Measurements from ENCODE around the gene GPR42.

The GPR42 gene

GRCh38 chr19:35370722-35371121 is at the start of gene GPR42:
TSS of gene GPR42 (plus strand) at chr19:35371068. CDS start at chr19:35371360, 292 bp downstream.
- DNase-seq (ENCODE audit: low read depth in 3 of 3, low spot score in 1 of 3): no peak

DNA sequence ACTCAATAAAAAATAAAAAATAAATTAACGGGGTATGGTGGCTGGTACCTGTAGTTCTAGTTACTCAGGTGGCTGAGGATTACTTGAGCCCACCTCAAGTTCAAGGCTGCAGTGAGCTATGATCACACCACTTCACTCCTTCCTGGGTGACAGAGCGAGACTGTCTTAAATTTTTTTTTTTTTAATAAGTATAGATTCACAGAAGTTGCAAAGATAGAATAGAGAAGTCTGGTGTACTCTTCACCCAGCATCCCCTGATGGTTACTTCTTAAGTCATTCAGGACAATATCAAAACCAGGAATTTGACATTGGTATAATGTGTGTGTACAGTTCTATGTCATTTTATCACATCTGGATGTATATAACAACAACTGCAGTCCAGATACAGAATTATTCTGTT is 49.6 kb upstream of the GPR42 start:
- DNase-seq (ENCODE audit: low read depth in 3 of 3, low spot score in 1 of 3): no peak

- DNase-seq (ENCODE audit: low read depth in 3 of 3, low spot score in 1 of 3): no peak
Observed at GRCh38 chr19:35322014-35322413, 48.9 kb upstream of the GPR42 start.

DNA sequence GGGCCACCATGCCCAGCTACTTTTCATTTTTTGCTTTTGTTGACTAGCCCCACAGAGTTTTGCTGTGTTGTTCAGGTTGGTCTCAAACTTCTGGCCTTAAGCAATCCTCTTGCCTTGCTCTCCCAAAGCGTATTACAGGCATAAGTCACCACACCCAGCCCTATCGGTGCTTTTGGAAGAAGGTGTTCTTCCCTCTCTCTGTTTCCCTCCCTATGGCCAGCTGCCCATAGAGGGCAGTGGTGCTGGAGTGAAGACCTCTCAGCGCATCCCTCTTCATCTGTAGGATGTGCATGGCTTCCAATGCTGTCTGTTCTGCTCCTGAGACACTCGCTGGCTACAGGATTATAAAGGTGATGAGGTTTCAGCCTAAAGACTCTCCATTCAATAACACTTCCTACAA is 43.2 kb upstream of the GPR42 start:
- DNase-seq (ENCODE audit: low read depth in 3 of 3, low spot score in 1 of 3): no peak

DNA sequence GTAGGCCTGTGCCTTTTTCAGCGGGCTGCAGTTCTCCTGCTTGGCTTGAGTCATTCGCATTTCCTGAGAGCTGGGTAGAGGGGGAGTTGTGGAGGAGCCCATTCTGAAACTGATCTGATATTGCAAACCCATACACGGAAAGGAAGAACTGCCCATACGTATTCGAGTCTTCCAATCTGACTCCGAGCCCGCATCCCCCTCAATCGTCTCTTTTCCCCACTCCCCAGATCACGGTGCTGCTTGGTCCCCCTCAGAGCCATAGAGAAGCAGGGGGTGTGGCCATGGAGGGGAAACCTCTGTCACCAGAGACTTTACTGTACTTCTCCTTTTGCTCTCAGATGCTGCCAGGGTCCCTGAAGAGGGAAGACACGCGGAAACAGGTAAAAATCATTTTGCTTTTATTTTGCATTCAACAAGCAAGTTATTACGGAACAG is 42.0 kb upstream of the GPR42 start, which contains the start of gene CD22:
CD22 (plus strand) TSS at position 337 of the 435 bp plus-strand sequence. CDS start 2,854 bp downstream, outside the sequence.
- DNase-seq (ENCODE audit: low read depth in 3 of 3, low spot score in 1 of 3): no peak

GRCh38 chr19:35329323-35329722 is 41.5 kb upstream of the GPR42 start:
- no peak for DNase-seq (ENCODE audit: low read depth in 3 of 3, low spot score in 1 of 3)

- DNase-seq (ENCODE audit: low read depth in 3 of 3, low spot score in 1 of 3): no peak
Observed at GRCh38 chr19:35330475-35330874, 40.4 kb upstream of the GPR42 start.

DNA sequence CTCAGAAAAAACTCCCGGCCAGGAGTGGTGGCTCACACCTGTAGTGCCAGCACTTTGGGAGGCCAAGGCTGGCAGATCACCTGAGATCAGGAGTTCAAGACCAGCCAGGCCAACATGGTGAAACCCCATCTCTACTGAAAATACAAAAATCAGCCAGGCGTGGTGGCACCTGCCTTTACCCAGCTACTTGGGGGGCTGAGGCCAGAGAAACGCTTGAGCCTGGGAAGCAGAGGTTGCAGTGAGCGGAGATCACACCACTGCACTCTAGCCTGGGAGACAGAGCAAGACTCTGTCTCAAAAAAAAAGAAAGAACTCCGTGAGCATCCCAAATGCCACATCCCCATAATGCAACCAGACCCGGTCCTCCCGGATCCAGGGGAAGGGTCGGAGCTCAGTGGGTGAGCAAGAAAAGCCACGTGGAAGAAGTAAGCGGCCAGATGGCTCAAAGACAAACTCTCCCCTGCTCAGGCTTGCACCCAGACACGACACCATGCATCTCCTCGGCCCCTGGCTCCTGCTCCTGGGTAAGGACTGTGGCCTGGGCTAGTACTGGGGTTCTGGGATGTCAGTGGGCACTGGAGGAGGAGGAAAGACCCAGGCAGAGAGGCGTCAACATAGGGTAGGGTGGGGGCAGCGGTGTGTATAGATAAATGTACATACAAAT is 39.2 kb upstream of the GPR42 start:
- DNase-seq (ENCODE audit: low read depth in 3 of 3, low spot score in 1 of 3): no peak

GRCh38 chr19:35332817-35333216 is 38.1 kb upstream of the GPR42 start:
- DNase-seq (ENCODE audit: low read depth in 3 of 3, low spot score in 1 of 3): no peak

DNA sequence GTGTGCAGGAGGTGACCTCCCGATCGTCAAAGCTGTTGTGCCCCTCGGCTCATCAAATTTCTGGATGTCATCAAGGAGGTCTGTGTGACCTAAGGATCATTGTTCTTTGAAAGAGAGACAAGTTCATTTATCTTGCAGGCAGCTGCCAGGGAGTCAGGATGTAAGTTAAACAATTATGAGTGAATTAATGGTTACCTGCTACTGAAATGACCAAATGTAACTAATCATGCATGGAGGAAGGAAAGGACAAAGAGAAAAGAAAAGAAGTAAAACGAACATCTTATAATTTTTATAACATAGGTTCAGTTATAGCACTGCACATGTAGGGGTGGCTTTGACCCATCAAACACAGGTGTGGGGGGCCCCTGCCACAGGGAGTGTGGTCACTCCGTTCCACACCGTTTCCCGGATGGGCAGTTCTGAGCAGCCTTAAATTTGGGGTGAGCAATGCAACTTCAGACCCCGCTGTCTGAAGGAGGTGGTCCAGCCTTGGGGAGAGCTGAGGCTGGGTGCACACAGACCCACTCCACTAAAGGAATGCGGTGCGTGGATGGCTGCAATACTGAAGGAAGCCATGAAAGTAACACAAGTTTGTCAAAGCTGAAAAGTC is 36.6 kb upstream of the GPR42 start:
- DNase-seq (ENCODE audit: low read depth in 3 of 3, low spot score in 1 of 3): no peak

DNA sequence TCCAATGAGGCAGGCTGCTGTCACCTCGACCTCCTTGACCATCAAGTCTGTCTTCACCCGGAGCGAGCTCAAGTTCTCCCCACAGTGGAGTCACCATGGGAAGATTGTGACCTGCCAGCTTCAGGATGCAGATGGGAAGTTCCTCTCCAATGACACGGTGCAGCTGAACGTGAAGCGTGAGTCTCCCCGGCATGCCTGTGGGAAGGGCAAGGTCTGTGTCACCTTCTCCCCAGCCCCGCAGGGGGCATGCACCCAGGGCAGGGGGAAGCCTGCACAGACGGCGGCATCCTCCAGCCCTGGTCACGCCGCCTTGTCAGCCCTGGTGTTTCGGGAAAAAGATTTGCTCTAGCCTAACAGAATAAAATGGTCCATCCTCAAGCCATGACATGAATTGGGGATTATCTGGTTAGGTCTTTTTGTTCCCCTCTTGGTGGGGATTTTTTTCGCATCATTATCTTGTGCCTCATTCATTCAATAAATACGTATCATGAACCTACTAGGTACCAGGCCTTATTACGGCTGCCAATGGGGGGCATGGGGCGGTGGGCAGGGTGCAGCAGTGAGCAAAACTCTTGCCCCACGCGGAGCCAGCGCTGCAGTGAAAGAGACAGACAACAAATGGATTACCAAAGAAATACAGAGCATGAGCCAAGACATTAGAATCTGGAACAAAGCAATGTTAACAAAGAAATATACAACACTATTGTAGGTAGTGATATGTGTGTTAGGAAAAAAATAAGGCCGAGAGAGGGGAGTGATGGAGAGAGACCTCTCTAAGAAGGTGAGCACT is 34.5 kb upstream of the GPR42 start:
- no peak for DNase-seq (ENCODE audit: low read depth in 3 of 3, low spot score in 1 of 3)

DNA sequence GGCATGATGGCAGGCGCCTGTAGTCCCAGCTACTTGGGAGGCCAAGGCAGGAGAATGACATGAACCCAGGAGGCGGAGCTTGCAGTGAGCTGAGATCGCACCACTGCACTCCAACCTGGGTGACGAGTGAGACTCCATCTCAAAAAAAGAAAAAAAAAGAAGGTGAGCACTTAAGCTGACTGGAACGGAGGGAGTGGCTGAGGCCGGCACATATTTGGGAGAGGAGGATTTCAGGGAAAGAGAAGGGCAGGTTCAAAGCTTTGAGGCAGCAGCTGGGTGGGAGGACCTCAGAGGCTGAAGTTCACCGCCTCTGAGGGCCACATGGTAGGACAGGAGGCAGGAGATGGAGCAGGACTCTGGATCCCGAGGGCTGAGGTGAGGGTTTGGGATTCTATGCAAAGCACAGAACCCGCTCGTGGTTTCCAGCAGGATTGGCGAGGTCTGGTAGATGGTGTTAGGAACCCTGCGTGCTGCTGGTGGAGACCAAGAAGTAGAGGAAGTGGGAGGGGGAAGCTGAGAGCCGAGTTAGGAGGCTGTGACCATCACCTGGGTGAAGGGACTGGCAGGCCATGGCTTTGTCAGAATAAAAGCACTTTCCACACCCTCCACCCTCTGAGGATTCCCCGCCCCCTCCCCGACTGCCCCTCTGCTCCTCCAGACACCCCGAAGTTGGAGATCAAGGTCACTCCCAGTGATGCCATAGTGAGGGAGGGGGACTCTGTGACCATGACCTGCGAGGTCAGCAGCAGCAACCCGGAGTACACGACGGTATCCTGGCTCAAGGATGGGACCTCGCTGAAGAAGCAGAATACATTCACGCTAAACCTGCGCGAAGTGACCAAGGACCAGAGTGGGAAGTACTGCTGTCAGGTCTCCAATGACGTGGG is 33.5 kb upstream of the GPR42 start:
- DNase-seq (ENCODE audit: low read depth in 3 of 3, low spot score in 1 of 3): no peak

DNA sequence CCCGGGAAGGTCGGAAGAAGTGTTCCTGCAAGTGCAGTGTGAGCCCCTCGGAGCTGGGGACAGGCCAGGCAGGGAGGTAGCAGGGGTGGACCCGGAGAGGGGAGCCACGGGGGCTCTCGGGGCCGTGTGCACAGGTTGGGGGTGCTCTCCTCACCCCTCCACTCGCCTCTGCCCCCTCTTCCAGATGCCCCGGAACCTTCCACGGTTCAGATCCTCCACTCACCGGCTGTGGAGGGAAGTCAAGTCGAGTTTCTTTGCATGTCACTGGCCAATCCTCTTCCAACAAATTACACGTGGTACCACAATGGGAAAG is 32.9 kb upstream of the GPR42 start:
- no peak for DNase-seq (ENCODE audit: low read depth in 3 of 3, low spot score in 1 of 3)

- no peak for DNase-seq (ENCODE audit: low read depth in 3 of 3, low spot score in 1 of 3)
Observed at GRCh38 chr19:35340431-35340830, 30.4 kb upstream of the GPR42 start.

- DNase-seq (ENCODE audit: low read depth in 3 of 3, low spot score in 1 of 3): no peak
Observed at GRCh38 chr19:35341006-35341405, 29.9 kb upstream of the GPR42 start.

DNA sequence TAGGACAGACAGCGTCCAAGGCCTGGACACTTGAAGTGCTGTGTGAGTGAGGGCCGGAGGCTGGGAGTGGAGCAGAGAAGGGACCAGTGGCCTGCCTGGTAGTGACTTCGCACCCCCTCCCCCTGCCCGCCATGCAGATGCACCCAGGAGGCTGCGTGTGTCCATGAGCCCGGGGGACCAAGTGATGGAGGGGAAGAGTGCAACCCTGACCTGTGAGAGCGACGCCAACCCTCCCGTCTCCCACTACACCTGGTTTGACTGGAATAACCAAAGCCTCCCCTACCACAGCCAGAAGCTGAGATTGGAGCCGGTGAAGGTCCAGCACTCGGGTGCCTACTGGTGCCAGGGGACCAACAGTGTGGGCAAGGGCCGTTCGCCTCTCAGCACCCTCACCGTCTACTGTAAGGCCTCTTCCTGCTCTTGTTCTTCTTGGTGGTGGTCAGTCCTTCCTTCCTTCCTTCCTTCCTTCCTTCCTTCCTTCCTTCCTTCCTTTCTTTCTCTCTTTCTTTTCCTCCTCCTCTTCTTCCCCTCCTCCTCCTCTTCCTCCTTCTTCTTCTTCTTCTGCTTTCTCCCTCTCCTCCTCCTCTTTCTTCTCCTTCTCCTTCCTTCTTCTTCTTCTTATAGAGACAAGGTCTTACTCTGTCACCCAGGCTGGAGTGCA is 29.2 kb upstream of the GPR42 start:
- DNase-seq (ENCODE audit: low read depth in 3 of 3, low spot score in 1 of 3): no peak

DNA sequence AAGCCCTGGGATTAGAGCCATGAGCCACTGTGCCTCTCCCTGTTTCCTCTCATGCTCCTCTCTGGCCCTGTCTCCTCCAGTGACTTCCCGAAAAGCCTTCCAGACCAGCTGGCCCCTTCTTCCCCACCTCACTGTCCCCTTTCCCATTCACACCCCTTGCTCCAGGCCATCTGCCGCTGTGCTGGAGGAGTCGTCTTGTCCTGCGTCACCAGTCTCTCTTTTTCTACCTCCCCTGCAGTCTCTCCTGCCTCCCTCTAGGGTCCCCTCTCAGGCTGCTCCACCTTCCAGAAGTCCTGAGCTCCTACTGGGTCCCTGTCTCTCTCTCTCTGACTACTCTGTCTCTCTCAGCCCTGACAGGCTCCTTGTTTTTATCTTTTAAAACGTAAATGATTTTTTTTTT is 28.4 kb upstream of the GPR42 start:
- DNase-seq (ENCODE audit: low read depth in 3 of 3, low spot score in 1 of 3): no peak

DNA sequence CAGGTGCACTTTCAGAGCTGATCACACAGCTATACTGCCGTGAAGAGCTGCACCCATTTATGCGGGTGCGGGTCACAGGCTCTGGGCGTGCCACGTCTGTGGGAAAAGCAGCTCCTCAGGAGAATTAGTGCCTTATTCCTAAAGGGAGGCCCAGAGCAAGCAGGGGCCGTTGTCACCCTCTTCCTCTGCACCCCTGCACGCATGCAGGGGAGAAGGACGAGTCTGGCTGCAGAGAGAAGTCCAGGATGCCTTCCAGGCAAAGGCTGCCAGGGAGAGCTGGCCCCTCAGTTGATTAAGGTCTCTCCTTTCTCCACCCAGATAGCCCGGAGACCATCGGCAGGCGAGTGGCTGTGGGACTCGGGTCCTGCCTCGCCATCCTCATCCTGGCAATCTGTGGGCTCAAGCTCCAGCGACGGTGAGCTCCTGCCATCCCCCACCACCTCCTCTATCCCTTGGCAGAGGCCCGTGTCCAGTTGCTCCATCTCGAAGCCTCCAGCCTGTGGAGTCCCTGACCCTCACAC is 26.3 kb upstream of the GPR42 start:
- no peak for DNase-seq (ENCODE audit: low read depth in 3 of 3, low spot score in 1 of 3)

DNA sequence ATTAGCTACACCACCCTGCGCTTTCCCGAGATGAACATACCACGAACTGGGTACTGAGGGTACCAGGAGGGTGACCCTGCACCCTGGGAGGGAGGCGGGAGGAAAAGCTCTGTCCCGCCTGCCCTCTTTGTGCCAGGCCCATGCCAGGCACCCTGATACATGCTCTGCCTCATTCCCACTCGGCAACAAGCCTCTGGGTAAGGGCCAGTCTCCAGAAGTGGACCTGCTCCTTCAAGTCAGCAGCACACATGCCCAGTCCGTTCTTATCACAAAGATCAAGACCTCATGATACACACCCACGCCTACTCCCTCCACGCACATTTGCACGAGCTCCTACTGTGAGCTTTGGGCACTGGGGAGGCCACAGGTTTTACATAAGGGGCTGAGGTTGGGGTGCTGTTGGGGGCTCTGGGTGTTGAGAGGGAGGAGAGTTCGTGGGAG is 25.2 kb upstream of the GPR42 start:
- no peak for DNase-seq (ENCODE audit: low read depth in 3 of 3, low spot score in 1 of 3)
